Activated naive CD4-positive, alpha-beta T cell treated with anti-CD3 and anti-CD28 coated beads for 36 hours (primary cell): ENCODE measurements around the gene RIMBP2. TPM values are rescaled to one million over a fixed set of nuclear protein-coding genes. Genes with fewer than 3 reads are reported as not detected.

Experiments used
- CTCF ChIA-PET: fragments of 350-600 bp; sonication (Branson Sonifier 250); formaldehyde crosslinking; loops from one replicate; lab custom pipeline; 2021; ENCODE audit warnings: antibody characterized with exemption; lab: Charles Lee
- DNase-seq: peaks from one replicate; pipeline ENCODE4 v3.0.0-alpha.2; 2020
- H3K27ac Mint-ChIP-seq: one replicate; pipeline ENCODE4 v1.8.0; 2021; ENCODE audit warnings: mild to moderate bottlenecking, mixed read lengths
- H3K27me3 Mint-ChIP-seq: one replicate; pipeline ENCODE4 v1.8.0; 2021; ENCODE audit warnings: low read depth, mixed read lengths
- H3K36me3 Mint-ChIP-seq: one replicate; pipeline ENCODE4 v1.8.0; 2021; ENCODE audit warnings: low read depth, mixed read lengths
- H3K4me1 Mint-ChIP-seq: one replicate; pipeline ENCODE4 v1.8.0; 2021; ENCODE audit warnings: low read depth, mixed read lengths
- H3K4me3 Mint-ChIP-seq: one replicate; pipeline ENCODE4 v1.8.0; 2021; ENCODE audit warnings: mild to moderate bottlenecking, moderate library complexity, mixed read lengths
- H3K9me3 Mint-ChIP-seq: one replicate; pipeline ENCODE4 v1.8.0; 2021; ENCODE audit warnings: mixed read lengths
- intact Hi-C: fragments of 100-400 bp; cut with micrococcal nuclease; formaldehyde crosslinking; loops from one replicate; pipeline ENCODE4 v1.15.1; 2023
- total RNA-seq, 2 experiments: library from RNA; stranded (reverse); gene quantifications; one replicate each; pipeline ENCODE4 v1.2.3, GENCODE V29; 2021

RIMBP2 gene
- total RNA-seq, 2 experiments from 2014 or later, result not detected

DNA sequence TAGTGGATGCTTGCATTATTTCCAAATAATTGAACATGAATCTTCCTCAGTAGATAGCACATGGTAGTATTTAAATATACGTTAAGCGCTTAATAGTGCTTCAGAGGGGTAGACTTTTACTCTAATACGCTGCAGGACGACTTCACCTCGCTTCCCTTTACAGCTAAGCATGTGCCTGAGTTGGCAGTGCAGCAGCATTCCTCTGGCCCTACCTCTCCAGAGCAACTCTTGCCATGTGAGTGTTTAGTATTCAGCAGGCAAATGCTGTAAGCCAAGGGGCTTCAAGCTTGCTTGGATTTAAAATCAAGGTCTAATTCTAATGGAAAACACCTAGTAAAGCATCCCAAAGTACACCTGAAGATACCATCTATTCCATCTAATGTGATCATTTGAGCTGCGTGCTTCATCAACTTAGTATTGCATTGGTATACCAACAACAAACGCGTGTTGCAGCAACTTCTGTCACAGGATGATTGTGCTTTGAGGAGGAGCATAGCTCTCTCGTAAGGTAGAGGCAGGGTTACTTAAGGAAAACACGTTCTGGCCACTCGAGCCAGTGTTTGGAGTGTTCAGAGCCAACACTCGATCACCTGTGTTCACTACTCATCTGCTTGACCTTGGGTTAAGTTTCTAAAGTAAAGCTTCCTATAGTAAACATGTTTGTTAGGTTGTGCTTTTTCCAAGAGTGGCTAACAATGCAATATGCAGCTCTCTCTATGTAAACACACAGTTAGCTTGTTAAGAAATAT is 317.8 kb downstream of the RIMBP2 start:
- Mint-ChIP-seq H3K4me3 (no peak overlapping the region), H3K36me3 (peaks cover 2% of the 10 kb centered on the region), H3K27ac (no peak overlapping the region), H3K4me1 (no peaks in the 10 kb centered on the region), H3K27me3 (peaks cover 21% of the 10 kb centered on the region), H3K9me3 (no peaks in the 10 kb centered on the region)
- intact Hi-C loops, result no loop called here
- CTCF ChIA-PET, result interaction anchor here (0.8 kb wide), 1 partner anchor 349 kb away, joined by 3 read pairs; no protein-coding TSS in a partner anchor
- DNase-seq, result no peak

DNA sequence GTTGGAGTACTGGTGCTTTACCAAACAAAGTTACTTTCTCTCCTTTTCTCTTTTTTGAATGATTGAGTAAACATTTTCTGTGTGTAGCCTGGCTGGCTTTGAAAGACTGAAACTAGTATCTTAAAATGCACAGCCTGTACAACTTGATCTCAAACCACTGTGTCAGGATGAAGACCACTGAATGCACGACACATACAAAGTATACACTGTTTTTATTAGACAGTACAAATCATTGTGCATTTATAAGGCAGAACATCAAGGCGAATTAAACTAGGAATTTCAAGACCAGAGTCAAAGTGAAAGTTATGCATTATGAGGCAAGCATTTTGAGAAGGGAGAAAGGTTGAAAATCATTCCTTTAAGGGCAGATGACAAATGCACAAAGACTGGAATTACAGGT is 319.4 kb downstream of the RIMBP2 start:
- Mint-ChIP-seq H3K4me1 (no peaks in the 10 kb centered on the region), H3K27me3 (peaks cover 21% of the 10 kb centered on the region), H3K9me3 (no peaks in the 10 kb centered on the region), H3K27ac (no peak overlapping the region), H3K36me3 (peaks cover 2% of the 10 kb centered on the region), H3K4me3 (no peak overlapping the region)
- CTCF ChIA-PET, result no interaction called here
- intact Hi-C loops, result no loop called here
- DNase-seq, result no peak

DNA sequence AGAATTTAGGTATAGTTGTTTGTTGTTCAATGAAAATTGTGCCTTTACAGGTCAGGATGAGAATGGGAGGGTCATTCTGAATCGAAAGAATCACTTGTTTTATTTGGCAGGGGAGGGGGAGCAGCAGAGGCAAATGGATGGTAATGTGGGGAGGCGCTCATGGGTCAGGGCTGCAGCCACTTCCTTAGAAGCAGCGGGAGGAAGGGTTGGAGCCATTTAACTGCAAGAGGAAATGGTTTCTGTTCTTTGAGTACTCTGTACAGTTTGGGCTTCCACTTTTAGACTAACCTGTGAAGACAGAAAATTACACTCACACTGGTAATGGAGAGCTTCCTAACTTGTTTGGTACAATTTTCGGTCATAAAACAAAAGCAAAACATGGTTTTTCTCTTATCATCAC is 321.2 kb downstream of the RIMBP2 start:
- H3K9me3 Mint-ChIP-seq, result no peaks in the 10 kb centered on the region
- no peak overlapping the region for H3K4me3 Mint-ChIP-seq
- intact Hi-C loops, result no loop called here
- peaks cover 16% of the 10 kb centered on the region for H3K27me3 Mint-ChIP-seq
- no peak overlapping the region for H3K27ac Mint-ChIP-seq
- peaks cover 2% of the 10 kb centered on the region for H3K36me3 Mint-ChIP-seq
- no peak for DNase-seq
- CTCF ChIA-PET, result no interaction called here
- no peaks in the 10 kb centered on the region for H3K4me1 Mint-ChIP-seq

DNA sequence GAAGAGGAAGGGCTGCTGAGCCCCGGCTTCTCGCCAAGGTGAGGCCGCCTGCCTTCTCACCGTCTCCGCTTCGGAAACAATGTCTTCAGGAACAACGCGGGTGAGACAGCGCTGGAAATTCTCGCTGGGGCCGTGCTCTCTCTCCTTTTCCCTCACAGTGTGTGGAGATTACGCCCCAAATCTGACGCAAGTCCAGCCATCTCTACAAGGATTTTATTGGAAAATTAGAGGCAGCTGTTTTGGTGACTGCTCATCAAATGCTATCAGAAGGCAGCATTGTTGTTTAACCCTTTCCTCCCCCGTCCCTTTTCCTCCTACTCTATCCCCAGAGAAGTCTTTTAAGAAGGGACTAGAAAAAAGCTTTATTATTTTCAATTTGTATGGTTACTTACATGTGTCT is 324.9 kb downstream of the RIMBP2 start:
- H3K27ac Mint-ChIP-seq, result no peak overlapping the region
- DNase-seq, result no peak
- H3K36me3 Mint-ChIP-seq, result peaks cover 2% of the 10 kb centered on the region
- H3K9me3 Mint-ChIP-seq, result peaks cover 8% of the 10 kb centered on the region
- CTCF ChIA-PET, result no interaction called here
- no peaks in the 10 kb centered on the region for H3K4me1 Mint-ChIP-seq
- intact Hi-C loops, result no loop called here
- peaks cover 7% of the 10 kb centered on the region for H3K27me3 Mint-ChIP-seq
- H3K4me3 Mint-ChIP-seq, result no peak overlapping the region

DNA sequence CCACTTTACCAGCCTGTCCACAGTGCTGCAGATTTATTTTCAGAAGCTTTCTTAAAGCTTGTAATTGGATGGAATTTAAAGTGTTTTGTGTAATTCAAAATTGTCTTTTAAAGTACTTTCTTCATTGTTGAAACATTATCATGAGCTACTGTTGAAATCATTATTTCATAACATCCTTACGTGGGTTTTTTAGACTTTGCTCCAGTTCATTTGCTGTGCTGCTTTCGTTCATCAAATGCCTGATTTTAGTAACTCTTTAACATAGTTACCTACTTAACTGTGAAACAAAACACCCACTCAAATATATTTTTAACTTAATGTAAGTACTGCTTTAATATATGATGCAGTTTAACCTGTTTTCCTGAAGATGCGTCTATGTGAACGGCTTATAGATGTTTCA is 330.9 kb downstream of the RIMBP2 start:
- no peak for DNase-seq
- Mint-ChIP-seq H3K27me3 (peaks cover 11% of the 10 kb centered on the region), H3K27ac (no peak overlapping the region), H3K36me3 (no peaks in the 10 kb centered on the region), H3K9me3 (peaks cover 8% of the 10 kb centered on the region), H3K4me1 (no peaks in the 10 kb centered on the region), H3K4me3 (no peak overlapping the region)
- intact Hi-C loops, result no loop called here
- CTCF ChIA-PET, result no interaction called here

DNA sequence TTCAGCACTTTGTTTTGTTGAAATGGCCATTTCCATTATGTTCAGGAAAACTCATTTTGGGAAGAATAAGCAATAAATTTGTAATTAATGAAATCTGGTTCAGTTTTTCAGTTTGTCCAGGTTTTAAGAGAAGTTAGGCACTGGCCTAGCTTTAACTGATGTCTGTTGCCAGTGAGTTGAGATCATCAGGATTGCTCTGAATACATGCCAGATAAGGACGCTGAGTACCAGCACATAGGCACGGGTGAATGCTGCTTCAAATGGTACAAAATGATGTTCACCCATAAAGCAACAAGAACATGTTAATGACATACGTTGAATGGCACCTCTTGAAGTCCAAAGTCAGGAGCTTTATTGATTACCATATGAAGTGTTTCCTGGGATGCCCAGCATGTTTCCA is 331.9 kb downstream of the RIMBP2 start:
- intact Hi-C loops, result no loop called here
- Mint-ChIP-seq H3K4me1 (no peaks in the 10 kb centered on the region), H3K27me3 (peaks cover 11% of the 10 kb centered on the region), H3K4me3 (no peak overlapping the region), H3K9me3 (peaks cover 8% of the 10 kb centered on the region), H3K36me3 (no peaks in the 10 kb centered on the region), H3K27ac (no peak overlapping the region)
- CTCF ChIA-PET, result no interaction called here
- DNase-seq, result no peak

DNA sequence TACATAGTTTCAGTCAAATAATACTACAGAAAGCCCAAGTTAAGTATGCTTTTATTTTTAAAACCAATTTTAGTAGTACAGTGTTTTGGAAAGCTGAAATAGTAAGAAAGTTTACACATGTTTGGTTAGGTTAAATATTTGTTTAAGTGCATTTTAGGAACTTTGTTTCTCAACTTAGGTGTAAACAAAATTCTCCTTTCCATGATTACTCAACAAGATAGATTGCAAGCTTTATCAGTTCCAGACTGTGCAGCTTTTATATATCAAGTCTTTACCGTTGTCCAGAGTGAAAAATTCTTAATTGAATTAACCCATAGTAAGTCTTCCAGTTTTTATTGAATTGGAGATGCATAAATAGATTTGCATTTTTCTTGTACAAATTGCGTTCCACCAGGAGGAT is 333.3 kb downstream of the RIMBP2 start:
- Mint-ChIP-seq H3K4me1 (no peaks in the 10 kb centered on the region), H3K4me3 (no peak overlapping the region), H3K27ac (no peak overlapping the region), H3K36me3 (no peaks in the 10 kb centered on the region), H3K9me3 (peaks cover 3% of the 10 kb centered on the region), H3K27me3 (peaks cover 20% of the 10 kb centered on the region)
- no peak for DNase-seq
- CTCF ChIA-PET, result no interaction called here
- intact Hi-C loops, result no loop called here

DNA sequence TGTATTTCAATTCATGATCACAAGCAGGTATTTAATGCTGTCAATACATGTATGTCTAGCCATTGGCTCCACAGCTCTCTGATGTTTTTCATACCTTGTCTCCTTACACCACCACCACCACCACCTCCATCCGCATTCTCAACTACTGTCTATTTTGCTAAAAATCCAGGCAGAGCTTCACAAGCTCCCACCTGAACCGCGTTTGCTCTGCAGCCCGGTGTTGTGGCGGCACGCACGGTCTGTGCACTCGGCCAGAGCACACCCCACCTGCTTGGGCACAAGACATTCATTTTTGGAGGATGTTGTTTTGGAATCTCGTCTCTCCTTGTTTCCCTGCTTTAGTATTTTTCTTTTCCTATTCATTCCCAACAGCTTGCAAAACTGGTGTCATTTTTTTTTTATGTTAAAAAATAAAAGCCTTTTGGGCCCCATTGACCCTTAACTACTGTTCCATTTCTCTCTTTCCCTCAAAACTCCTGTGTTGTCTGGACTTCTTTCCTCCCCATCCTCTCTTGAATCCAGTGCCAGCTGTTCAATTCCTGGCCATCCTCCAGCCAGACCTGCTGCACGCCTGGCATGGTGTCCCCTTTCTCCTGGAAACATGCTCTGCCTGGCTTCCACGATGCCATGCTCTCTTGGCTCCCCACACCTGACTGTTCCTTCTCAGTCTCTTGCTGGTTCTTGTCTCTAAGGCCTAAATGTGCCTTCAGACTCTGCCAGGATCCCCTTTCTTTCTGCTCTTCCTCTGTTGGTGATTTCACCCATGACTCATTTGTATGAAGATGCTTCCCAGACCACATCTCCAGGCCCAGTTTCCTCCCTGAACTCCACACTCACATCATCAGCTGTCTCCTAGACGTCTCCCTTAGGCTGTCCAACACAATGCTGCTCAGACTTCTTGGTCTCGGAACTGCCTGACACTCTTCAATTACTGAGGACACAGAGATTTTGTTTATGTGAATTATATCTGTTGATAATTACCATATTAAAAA is 340.5 kb downstream of the RIMBP2 start:
- intact Hi-C loops, result no loop called here
- H3K27me3 Mint-ChIP-seq, result peaks cover 35% of the 10 kb centered on the region
- H3K4me1 Mint-ChIP-seq, result no peaks in the 10 kb centered on the region
- no peak for DNase-seq
- CTCF ChIA-PET, result no interaction called here
- no peak overlapping the region for H3K27ac Mint-ChIP-seq
- H3K36me3 Mint-ChIP-seq, result no peaks in the 10 kb centered on the region
- no peak overlapping the region for H3K4me3 Mint-ChIP-seq
- no peaks in the 10 kb centered on the region for H3K9me3 Mint-ChIP-seq

DNA sequence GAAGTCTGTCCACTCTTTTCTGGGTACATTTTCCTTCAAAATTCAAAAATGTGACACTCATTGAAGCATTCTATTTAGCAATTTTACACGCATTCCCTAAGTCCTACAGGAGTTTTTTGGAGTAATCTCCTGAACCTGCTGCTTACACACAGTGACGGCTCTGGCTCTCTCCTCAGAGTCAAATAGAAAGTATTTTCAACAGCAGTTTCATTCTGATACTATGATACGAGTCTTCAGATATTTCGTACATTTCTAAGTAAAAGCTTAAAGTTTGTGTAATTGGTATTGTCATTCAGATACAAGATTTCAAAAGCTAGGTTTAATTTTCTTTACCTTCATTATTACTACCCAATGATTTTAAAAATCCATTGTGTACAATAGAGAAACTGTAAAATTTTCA is 342.0 kb downstream of the RIMBP2 start:
- no peak for DNase-seq
- intact Hi-C loops, result no loop called here
- Mint-ChIP-seq H3K4me1 (no peaks in the 10 kb centered on the region), H3K9me3 (no peaks in the 10 kb centered on the region), H3K4me3 (no peak overlapping the region), H3K27ac (no peak overlapping the region), H3K27me3 (peaks cover 43% of the 10 kb centered on the region), H3K36me3 (no peaks in the 10 kb centered on the region)
- CTCF ChIA-PET, result interaction anchor here (0.9 kb wide), 1 partner anchor 11 kb away, joined by 3 read pairs; no protein-coding TSS in a partner anchor

DNA sequence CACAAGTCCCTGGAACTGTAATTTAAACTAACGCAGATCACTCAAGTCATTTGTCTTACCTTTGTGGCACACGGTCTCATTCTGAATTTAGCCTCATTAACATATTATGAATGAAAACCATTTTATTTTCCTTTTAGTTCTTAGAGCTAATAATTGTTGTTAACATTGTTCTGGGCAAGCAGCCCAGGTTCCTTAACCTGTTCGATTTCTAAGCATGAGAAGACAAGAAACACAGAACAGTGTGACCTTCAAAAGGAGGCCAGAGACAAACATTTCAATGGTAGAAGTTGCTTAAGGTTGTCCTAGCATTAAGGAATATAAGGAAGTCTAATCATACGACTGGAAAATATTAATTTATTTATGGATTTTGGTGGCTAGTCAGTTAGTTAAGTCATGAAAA is 343.2 kb downstream of the RIMBP2 start:
- CTCF ChIA-PET, result no interaction called here
- Mint-ChIP-seq H3K27me3 (peaks cover 40% of the 10 kb centered on the region), H3K9me3 (peaks cover 1% of the 10 kb centered on the region), H3K36me3 (no peaks in the 10 kb centered on the region), H3K4me1 (no peaks in the 10 kb centered on the region), H3K4me3 (no peak overlapping the region), H3K27ac (no peak overlapping the region)
- intact Hi-C loops, result no loop called here
- no peak for DNase-seq

DNA sequence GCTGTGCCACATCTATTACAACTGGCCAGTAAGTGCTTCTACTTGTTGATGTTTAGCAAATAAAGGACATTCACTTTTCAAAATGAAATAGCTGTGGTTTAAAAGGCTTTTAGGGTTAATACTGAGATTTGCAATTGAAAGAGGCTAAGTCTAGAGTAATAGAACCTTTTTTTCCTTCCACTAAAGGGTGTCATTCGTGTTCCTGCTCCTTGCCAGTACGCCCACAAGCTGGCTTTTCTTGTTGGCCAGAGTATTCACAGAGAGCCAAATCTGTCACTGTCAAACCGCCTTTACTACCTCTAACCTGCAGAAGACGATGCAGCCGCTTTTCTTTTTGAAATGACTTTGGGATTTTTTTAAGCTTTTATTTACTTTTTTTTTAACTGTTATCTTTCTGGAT is 344.8 kb downstream of the RIMBP2 start:
- DNase-seq, result no peak
- CTCF ChIA-PET, result no interaction called here
- no peaks in the 10 kb centered on the region for H3K36me3 Mint-ChIP-seq
- peaks cover 1% of the 10 kb centered on the region for H3K9me3 Mint-ChIP-seq
- H3K4me1 Mint-ChIP-seq, result no peaks in the 10 kb centered on the region
- no peak overlapping the region for H3K4me3 Mint-ChIP-seq
- H3K27ac Mint-ChIP-seq, result no peak overlapping the region
- intact Hi-C loops, result no loop called here
- peaks cover 34% of the 10 kb centered on the region for H3K27me3 Mint-ChIP-seq

DNA sequence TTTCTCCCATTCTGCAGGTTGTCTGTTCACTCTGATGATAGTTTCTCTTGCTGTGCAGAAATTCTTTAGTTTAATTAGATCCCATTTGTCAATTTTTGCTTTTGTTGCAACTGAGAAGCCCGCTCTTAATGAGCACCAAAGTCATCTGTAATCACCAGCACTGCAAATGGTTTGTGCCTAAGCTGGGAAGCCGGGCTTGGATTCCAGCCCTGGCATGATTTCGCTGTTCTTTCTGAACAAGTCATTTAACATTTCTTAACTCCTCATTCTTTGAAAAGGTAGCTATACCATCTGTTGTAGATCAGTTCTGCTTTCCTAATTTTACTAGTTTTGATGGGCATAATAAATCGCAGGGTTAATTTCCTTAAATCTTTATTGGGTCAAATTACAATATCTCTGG is 346.3 kb downstream of the RIMBP2 start:
- Mint-ChIP-seq H3K27me3 (peaks cover 24% of the 10 kb centered on the region), H3K4me3 (no peak overlapping the region), H3K9me3 (peaks cover 1% of the 10 kb centered on the region), H3K27ac (no peak overlapping the region), H3K36me3 (no peaks in the 10 kb centered on the region), H3K4me1 (no peaks in the 10 kb centered on the region)
- intact Hi-C loops, result no loop called here
- no peak for DNase-seq
- CTCF ChIA-PET, result no interaction called here
